ENCODE data around the gene AKAP1.

DNA sequence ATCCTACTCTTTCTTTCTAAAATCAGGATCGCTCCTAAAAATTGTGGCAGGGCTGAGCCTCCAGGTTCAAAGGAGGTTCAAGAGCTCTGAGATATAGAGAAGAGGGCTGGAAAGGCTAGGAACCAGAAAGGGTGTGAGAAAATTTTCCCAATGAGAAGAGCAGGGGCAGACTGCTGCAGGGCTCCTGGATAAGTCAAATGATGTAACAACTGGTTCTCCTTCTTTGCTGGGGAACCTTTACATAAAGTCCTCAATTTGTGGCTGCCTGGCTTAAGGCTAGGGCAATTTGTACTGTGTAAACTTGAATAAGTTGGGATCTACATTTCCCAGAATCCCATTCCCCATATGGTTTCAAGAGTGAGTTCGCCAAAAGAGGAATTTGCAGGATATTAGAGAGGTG is 16.3 kb upstream of the AKAP1 start:
- TF ChIP-seq, protein P1, sequence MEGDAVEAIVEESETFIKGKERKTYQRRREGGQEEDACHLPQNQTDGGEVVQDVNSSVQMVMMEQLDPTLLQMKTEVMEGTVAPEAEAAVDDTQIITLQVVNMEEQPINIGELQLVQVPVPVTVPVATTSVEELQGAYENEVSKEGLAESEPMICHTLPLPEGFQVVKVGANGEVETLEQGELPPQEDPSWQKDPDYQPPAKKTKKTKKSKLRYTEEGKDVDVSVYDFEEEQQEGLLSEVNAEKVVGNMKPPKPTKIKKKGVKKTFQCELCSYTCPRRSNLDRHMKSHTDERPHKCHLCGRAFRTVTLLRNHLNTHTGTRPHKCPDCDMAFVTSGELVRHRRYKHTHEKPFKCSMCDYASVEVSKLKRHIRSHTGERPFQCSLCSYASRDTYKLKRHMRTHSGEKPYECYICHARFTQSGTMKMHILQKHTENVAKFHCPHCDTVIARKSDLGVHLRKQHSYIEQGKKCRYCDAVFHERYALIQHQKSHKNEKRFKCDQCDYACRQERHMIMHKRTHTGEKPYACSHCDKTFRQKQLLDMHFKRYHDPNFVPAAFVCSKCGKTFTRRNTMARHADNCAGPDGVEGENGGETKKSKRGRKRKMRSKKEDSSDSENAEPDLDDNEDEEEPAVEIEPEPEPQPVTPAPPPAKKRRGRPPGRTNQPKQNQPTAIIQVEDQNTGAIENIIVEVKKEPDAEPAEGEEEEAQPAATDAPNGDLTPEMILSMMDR (conservative IDR thresholded peaks at IDR 0.05; ENCODE audit: low read depth, low read length), result no peak
- TF ChIP-seq EZH2 (IDR thresholded peaks at IDR 0.05; ENCODE audit: low read length, unreplicated experiment), result no peak
